PC-9 (cell line): ENCODE measurements around the gene GDPD3. TPM values are rescaled to one million over a fixed set of nuclear protein-coding genes. Genes with fewer than 3 reads are reported as not detected.

Experiments used
- BruUV-seq: library from RNA; stranded (reverse); fragments of 400-500 nt; replicated peaks from 2 replicates; lab custom pipeline; 2021; lab: Mats Ljungman, UMichigan
- CTCF ChIA-PET: fragments of 300-600 bp; sonication (Branson Sonifier 250); formaldehyde crosslinking; loops from one replicate; lab custom pipeline; 2022; ENCODE audit warnings: antibody characterized with exemption; lab: Charles Lee
- POLR2A ChIA-PET: fragments of 300-600 bp; sonication (Branson Sonifier 250); formaldehyde crosslinking; loops from one replicate; lab custom pipeline; 2022; ENCODE audit warnings: antibody characterized with exemption; ENCODE audit not compliant: unreplicated experiment; lab: Charles Lee
- DNase-seq, 2 experiments: peaks; one replicate each; pipeline versions ENCODE4 v3.0.0 to v3.0.0-alpha.2; 2015 to 2022; ENCODE audit warnings: mixed read lengths in 1 of 2
- H2AFZ ChIP-seq: fragments of 200-600 bp; sonication (generic); 2 replicates; pipeline ENCODE4 v1.8.1; 2017; ENCODE audit warnings: antibody characterized with exemption
- H3F3A ChIP-seq: fragments of 200-600 bp; sonication (generic); 2 replicates; pipeline ENCODE4 v1.8.1; 2017; ENCODE audit warnings: antibody characterized with exemption, mild to moderate bottlenecking, low read depth; ENCODE audit not compliant: insufficient read depth
- H3K27ac ChIP-seq: fragments of 200-600 bp; sonication (generic); 2 replicates; pipeline ENCODE4 v1.6.1; 2016; ENCODE audit warnings: mixed run types
- H3K27me3 ChIP-seq: fragments of 200-600 bp; sonication (generic); 2 replicates; pipeline ENCODE4 v1.6.1; 2016; ENCODE audit warnings: low read depth, mixed run types; ENCODE audit not compliant: insufficient read depth
- H3K36me3 ChIP-seq: fragments of 200-600 bp; sonication (generic); 2 replicates; pipeline ENCODE4 v1.6.1; 2016; ENCODE audit warnings: low read depth, mixed run types
- H3K4me1 ChIP-seq: fragments of 200-600 bp; sonication (generic); replicated peaks from 2 replicates; pipeline ENCODE4 v1.6.1; 2016; ENCODE audit warnings: mixed run types; ENCODE audit not compliant: insufficient read depth
- H3K4me2 ChIP-seq: fragments of 200-600 bp; sonication (generic); 2 replicates; pipeline ENCODE4 v1.6.1; 2017; ENCODE audit warnings: mixed run types
- H3K4me3 ChIP-seq: fragments of 200-600 bp; sonication (generic); 2 replicates; pipeline ENCODE4 v1.6.1; 2016; ENCODE audit warnings: mixed run types
- H3K79me2 ChIP-seq: fragments of 200-600 bp; sonication (generic); 2 replicates; pipeline ENCODE4 v1.6.1; 2017; ENCODE audit warnings: low read depth, mixed run types
- H3K9me2 ChIP-seq: fragments of 200-600 bp; sonication (generic); 2 replicates; pipeline ENCODE4 v1.8.1; 2017; ENCODE audit warnings: mild to moderate bottlenecking; ENCODE audit not compliant: insufficient read depth
- H3K9me3 ChIP-seq: fragments of 200-600 bp; sonication (generic); 2 replicates; pipeline ENCODE4 v1.8.1; 2016; ENCODE audit warnings: low read depth; ENCODE audit not compliant: insufficient read depth
- H4K20me1 ChIP-seq: fragments of 200-600 bp; sonication (generic); 2 replicates; pipeline ENCODE4 v1.8.1; 2017; ENCODE audit not compliant: insufficient read depth
- CTCF ChIP-seq: fragments of 200-600 bp; sonication (generic); conservative IDR thresholded peaks from 2 replicates; pipeline ENCODE4 v1.6.1; 2017; ENCODE audit warnings: mixed run types, antibody characterized with exemption, mild to moderate bottlenecking, moderate library complexity
- EZH2 ChIP-seq: fragments of 200-600 bp; sonication (generic); IDR thresholded peaks from 2 replicates; pipeline ENCODE4 v1.8.0; 2017; ENCODE audit warnings: antibody characterized with exemption, low read depth
- intact Hi-C: fragments of 100-400 bp; cut with micrococcal nuclease; formaldehyde crosslinking; loops from one replicate; pipeline ENCODE4 v1.10.0; 2022; ENCODE audit not compliant: unreplicated experiment
- total RNA-seq: library from RNA; stranded (reverse); gene quantifications from 2 replicates; pipeline ENCODE4 v1.2.3, GENCODE V29; 2021

Gene GDPD3
- total RNA-seq, 1 experiment from 2014 or later = 27.5 TPM

DNA sequence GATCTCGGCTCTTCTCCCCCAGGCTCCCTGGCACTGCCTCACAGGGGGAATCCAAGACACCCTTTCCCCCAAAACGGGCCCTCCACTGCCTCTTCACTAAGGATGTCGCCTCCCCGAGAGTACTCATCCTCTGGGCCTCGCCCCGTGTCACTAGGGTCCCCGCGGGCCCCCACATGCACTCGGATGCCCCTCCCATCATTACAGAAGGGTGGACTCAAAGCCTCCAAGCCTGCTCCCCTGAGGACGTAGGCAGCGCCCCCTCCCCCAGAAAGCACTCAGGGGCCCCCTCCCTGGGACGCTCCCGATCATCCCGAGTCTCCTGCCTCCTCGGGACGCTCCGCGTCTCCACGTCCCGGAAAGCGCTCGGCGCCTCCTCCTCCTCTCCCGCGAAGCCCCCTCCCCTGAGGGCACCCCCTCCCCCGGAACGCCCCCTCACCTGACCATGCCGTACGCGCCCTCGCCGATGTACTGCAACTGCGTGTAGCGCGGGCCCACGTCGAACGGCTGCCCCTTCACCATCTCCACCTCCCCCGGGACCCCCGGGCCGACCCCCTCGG is 9.3 kb upstream of the GDPD3 start:
- CTCF ChIA-PET = no interaction called here

DNA sequence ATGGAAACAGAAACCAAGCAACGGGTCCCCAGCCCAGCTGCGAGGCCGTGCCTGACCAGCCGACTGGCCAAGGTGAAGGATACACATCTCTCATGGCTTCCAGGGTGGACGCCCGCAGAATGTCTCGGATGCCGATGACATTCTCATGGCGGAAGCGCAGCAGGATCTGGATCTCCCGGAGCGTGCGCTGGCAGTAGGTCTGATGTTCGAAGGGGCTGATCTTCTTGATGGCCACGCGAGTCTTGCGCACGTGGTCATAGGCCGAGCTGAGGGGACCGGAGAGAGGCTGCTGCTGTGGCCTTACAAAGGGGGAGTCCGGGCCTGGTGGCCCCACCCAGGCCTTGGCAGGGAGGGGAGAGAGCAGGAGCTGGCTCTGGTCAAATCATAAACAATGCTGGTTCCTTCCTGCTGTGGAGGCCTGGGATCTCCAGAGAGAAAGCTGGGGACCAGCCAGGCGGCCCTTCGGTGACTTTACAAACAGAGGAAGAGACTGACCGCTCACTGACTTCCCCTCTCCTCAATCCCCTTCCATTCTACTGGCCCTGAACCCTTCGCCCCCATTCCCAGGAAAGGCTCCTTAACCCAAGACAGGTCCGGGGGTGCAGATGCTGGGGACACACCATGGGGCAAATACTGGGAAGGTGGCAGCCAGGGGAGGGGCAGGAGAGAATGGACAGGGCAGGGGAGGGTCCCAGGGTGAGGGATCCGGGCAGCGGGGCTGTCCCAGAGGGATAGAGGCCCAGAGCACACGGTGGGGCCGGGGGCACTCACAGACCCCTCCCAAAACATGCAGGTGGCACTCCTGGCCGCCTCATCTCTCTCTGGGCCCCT is 8.6 kb upstream of the GDPD3 start:
- intact Hi-C loops = no loop called here
- POLR2A ChIA-PET = no interaction called here
- Histone ChIP-seq H4K20me1 (no peaks in the 10 kb centered on the region), H3K27ac (no peak overlapping the region), H3F3A (peaks cover 25% of the 10 kb centered on the region), H3K4me3 (peak overlapping the region; percentile 90), H2AFZ (peak overlapping the region; percentile 70; the same call in 1 of the 2 replicates), H3K9me2 (no peaks in the 10 kb centered on the region), H3K4me2 (peak overlapping the region; percentile 85), H3K4me1 (peaks cover 25% of the 10 kb centered on the region), H3K79me2 (no peaks in the 10 kb centered on the region), H3K36me3 (no peaks in the 10 kb centered on the region), H3K9me3 (no peaks in the 10 kb centered on the region), H3K27me3 (no peaks in the 10 kb centered on the region)
- TF ChIP-seq CTCF = no peak
- TF ChIP-seq EZH2 = no peak
- CTCF ChIA-PET = no interaction called here
- TSS peak; percentile 17 for BruUV-seq
- no peak for DNase-seq

More for the DNA sequence above, 9.3 kb upstream of the GDPD3 start:
- H3K27me3 ChIP-seq = no peaks in the 10 kb centered on the region
- intact Hi-C loops = no loop called here
- no peaks in the 10 kb centered on the region for H3K9me2 ChIP-seq
- no TSS peak for BruUV-seq
- H3K27ac ChIP-seq = no peak overlapping the region
- H3K79me2 ChIP-seq = no peaks in the 10 kb centered on the region
- POLR2A ChIA-PET = no interaction called here
- peak overlapping the region; percentile 85 for H3K4me2 ChIP-seq
- H3K4me1 ChIP-seq = peaks cover 25% of the 10 kb centered on the region
- no peaks in the 10 kb centered on the region for H4K20me1 ChIP-seq
- H3F3A ChIP-seq = peaks cover 25% of the 10 kb centered on the region
- no peaks in the 10 kb centered on the region for H3K36me3 ChIP-seq
- TF ChIP-seq EZH2 (no peak), CTCF (no peak)
- H3K9me3 ChIP-seq = no peaks in the 10 kb centered on the region
- DNase-seq = no peak
- H2AFZ ChIP-seq = peak overlapping the region; percentile 70
- peak overlapping the region; percentile 90 for H3K4me3 ChIP-seq

GRCh38 chr16:30120340-30121105 is 7.2 kb upstream of the GDPD3 start:
- peaks cover 37% of the 10 kb centered on the region for H3K4me1 ChIP-seq
- no peaks in the 10 kb centered on the region for H3K36me3 ChIP-seq
- peaks cover 35% of the 10 kb centered on the region for H3F3A ChIP-seq
- H3K4me2 ChIP-seq = no peak overlapping the region
- BruUV-seq = no TSS peak
- POLR2A ChIA-PET = interaction anchor here (0.7 kb wide), 1 partner anchor 297 kb away, joined by 15 read pairs; no protein-coding TSS in a partner anchor
- no peaks in the 10 kb centered on the region for H3K9me3 ChIP-seq
- CTCF ChIA-PET = no interaction called here
- peak in 1 of 2 experiments; percentile 16 for DNase-seq
- no peaks in the 10 kb centered on the region for H3K27me3 ChIP-seq
- H3K79me2 ChIP-seq = no peaks in the 10 kb centered on the region
- no peak for TF ChIP-seq EZH2
- TF ChIP-seq CTCF = no peak
- H2AFZ ChIP-seq = no peak overlapping the region
- H3K27ac ChIP-seq = no peak overlapping the region
- no peaks in the 10 kb centered on the region for H3K9me2 ChIP-seq
- H4K20me1 ChIP-seq = peaks cover 3% of the 10 kb centered on the region; the same call in 1 of the 2 replicates
- intact Hi-C loops = no loop called here
- no peak overlapping the region for H3K4me3 ChIP-seq
